SK-N-SH (cell line): ENCODE data around the gene C16orf92.

ENCODE experiments used
- CTCF ChIP-seq: fragments of 200-600 bp; sonication (generic); IDR thresholded peaks from 2 replicates; pipeline ENCODE4 v1.6.1; 2017; ENCODE audit warnings: antibody characterized with exemption, mild to moderate bottlenecking, moderate library complexity
- EP300 ChIP-seq, 2 experiments: IDR thresholded peaks; 2 replicates each; pipeline versions ENCODE4 v1.4.0 to v1.6.1; 2012; ENCODE audit warnings: borderline replicate concordance in 1 of 2, low read depth in 1 of 2, low read length in 1 of 2
- EZH2phosphoT487 ChIP-seq: fragments of 200-600 bp; sonication (generic); IDR thresholded peaks from 2 replicates; pipeline ENCODE4 v1.6.1; 2017; ENCODE audit warnings: low read depth, mixed run types, mild to moderate bottlenecking, antibody characterized with exemption, moderate library complexity, borderline replicate concordance
- FOXJ3 ChIP-seq: sonication (generic); formaldehyde crosslinking; IDR thresholded peaks from 2 replicates; pipeline ENCODE4 v1.5.1; 2020; ENCODE audit warnings: mild to moderate bottlenecking, missing genetic modification reagents
- FOXM1 ChIP-seq: IDR thresholded peaks from 2 replicates; pipeline ENCODE4 v1.4.0; 2012; ENCODE audit warnings: low read depth, mild to moderate bottlenecking
- MXI1 ChIP-seq: IDR thresholded peaks from 2 replicates; pipeline ENCODE4 v1.6.1; 2012; ENCODE audit warnings: mild to moderate bottlenecking, low read depth, low read length, improper control_type of control experiment
- NFIC ChIP-seq: IDR thresholded peaks from 2 replicates; pipeline ENCODE4 v1.4.0; 2012; ENCODE audit warnings: borderline replicate concordance
- POLR2AphosphoS5 ChIP-seq: IDR thresholded peaks from 2 replicates; pipeline ENCODE4 v1.6.1; 2012; ENCODE audit warnings: low read depth, low read length
- RAD21 ChIP-seq: IDR thresholded peaks from 2 replicates; pipeline ENCODE4 v1.6.1; 2012; ENCODE audit warnings: mild to moderate bottlenecking, low read length
- SMC3 ChIP-seq: IDR thresholded peaks from 2 replicates; pipeline ENCODE4 v1.6.1; 2012; ENCODE audit warnings: low read depth, low read length, improper control_type of control experiment

GRCh38 chr16:29984137-29984763 is 38.7 kb upstream of the C16orf92 start:
- TF ChIP-seq NFIC (no peak), FOXM1 (no peak), CTCF (no peak), EZH2phosphoT487 (no peak), EP300 (IDR thresholded peaks at IDR 0.05; ENCODE audit: borderline replicate concordance in 1 of 2, low read depth in 1 of 2, low read length in 1 of 2) (no peak), POLR2AphosphoS5 (no peak), RAD21 (no peak), SMC3 (no peak), MXI1 (no peak), FOXJ3 (CRISPR knock-in tag) (no peak)
